Activated T-cell treated with anti-CD3 and anti-CD28 coated beads, Interleukin-2, amount 50 U/mL, for 24 hours (primary cell): Measurements from ENCODE around the gene NTM.

Experiments used
- DNase-seq: peaks from one replicate; pipeline ENCODE4 v3.0.0-alpha.2; 2020
- H3K27ac Mint-ChIP-seq: 2 replicates; pipeline ENCODE4 v1.8.0; 2020; ENCODE audit warnings: mild to moderate bottlenecking, mixed read lengths
- H3K27me3 Mint-ChIP-seq: 2 replicates; pipeline ENCODE4 v1.8.0; 2020; ENCODE audit warnings: mixed read lengths
- H3K36me3 Mint-ChIP-seq: 2 replicates; pipeline ENCODE4 v1.8.0; 2020; ENCODE audit warnings: low read depth, mixed read lengths
- H3K4me1 Mint-ChIP-seq: 2 replicates; pipeline ENCODE4 v1.8.0; 2020; ENCODE audit warnings: low read depth, mixed read lengths
- H3K4me3 Mint-ChIP-seq: 2 replicates; pipeline ENCODE4 v1.8.0; 2020; ENCODE audit warnings: mild to moderate bottlenecking, moderate library complexity, mixed read lengths
- H3K9me3 Mint-ChIP-seq: 2 replicates; pipeline ENCODE4 v1.8.0; 2020; ENCODE audit warnings: mixed read lengths

The NTM gene

DNA sequence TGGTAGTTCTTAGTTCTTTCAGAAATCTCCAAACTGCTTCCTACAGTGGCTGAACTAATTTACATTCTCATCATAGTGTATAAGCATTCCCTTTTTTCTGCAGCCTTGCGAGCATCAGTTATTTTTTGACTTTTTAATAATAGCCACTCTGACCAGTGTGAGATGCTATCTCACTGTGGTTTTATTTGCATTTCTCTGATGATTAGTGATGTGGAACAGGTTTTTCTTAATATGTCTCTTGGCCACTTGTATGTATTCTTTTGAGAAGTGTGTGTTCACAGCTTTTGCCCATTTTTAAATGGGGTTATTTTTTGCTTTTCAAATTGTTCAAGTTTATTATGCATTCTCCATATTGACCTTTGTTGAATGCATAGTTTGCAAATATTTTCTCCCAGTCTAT is 459.3 kb downstream of the NTM start:
- H3K9me3 Mint-ChIP-seq, result no peaks in the 10 kb centered on the region
- H3K27me3 Mint-ChIP-seq, result no peaks in the 10 kb centered on the region
- no peak overlapping the region for H3K4me3 Mint-ChIP-seq
- no peak for DNase-seq
- H3K36me3 Mint-ChIP-seq, result no peaks in the 10 kb centered on the region
- no peaks in the 10 kb centered on the region for H3K4me1 Mint-ChIP-seq
- H3K27ac Mint-ChIP-seq, result no peak overlapping the region

DNA sequence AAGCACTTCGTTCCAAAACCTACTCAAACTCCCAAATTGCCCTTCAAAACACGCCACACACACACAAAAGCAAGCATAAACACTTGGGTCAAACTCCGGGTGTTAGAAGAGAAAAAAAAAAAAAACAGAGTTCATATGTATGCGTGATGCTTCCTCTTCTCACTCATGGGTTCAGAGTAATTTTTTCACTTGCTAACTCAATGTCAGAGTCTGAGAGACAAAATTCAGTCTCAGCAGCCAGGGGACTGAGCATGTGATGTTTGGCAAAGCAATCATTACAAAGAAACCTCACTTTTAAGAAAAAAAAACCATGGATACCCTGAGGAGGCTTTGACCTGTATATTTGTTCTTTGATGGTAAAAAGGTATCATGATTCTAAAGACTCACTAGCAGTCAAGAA is 461.7 kb downstream of the NTM start:
- Mint-ChIP-seq H3K36me3 (no peaks in the 10 kb centered on the region), H3K9me3 (no peaks in the 10 kb centered on the region)

DNA sequence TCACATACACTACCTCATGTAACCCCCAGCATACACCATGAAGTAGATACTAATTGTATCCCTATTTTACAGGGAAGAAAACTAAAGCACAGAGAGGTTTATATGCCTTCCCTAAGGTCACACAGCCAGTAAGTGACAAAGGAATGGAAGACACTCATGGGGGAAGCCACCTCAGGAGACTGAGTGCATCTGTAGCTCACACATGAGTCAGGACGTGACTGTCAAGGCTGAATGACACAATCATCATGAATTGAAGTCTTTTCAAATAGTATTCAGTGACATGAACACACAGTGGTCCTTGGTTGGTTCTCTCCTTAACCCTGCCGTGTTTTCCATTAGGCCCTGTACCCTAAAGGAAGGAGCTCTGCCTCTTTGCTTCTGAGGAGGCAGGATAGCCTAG is 463.0 kb downstream of the NTM start:
- Mint-ChIP-seq H3K27me3 (no peaks in the 10 kb centered on the region), H3K4me1 (no peaks in the 10 kb centered on the region), H3K27ac (no peak overlapping the region), H3K36me3 (no peaks in the 10 kb centered on the region), H3K9me3 (no peaks in the 10 kb centered on the region), H3K4me3 (no peak overlapping the region)
- no peak for DNase-seq

More for the DNA sequence above, 461.7 kb downstream of the NTM start:
- Mint-ChIP-seq H3K27ac (no peak overlapping the region), H3K4me1 (no peaks in the 10 kb centered on the region), H3K27me3 (no peaks in the 10 kb centered on the region), H3K4me3 (no peak overlapping the region)
- DNase-seq, result no peak

DNA sequence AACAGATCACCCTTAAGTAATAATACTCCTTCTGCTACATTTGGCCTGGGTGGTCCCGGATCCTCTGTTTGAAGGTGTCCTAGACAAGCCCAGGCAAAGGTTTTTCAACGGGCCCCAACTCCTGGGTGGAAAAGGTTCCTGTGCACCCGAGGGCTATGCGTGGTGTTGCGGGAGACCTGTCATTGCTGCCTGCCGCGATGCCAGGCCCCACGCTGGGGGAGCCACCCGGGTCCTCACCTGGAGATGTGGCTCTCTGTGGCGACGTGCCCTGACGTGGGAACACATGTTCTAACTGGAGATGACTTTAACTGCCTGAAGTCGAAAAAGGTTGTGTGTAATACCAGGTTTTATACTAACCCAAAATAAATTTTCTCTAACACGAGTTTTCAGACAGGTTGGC is 467.1 kb downstream of the NTM start:
- H3K4me1 Mint-ChIP-seq, result no peaks in the 10 kb centered on the region
- DNase-seq, result no peak
- no peak overlapping the region for H3K4me3 Mint-ChIP-seq
- H3K36me3 Mint-ChIP-seq, result no peaks in the 10 kb centered on the region
- H3K27me3 Mint-ChIP-seq, result no peaks in the 10 kb centered on the region
- no peak overlapping the region for H3K27ac Mint-ChIP-seq
- H3K9me3 Mint-ChIP-seq, result no peaks in the 10 kb centered on the region

DNA sequence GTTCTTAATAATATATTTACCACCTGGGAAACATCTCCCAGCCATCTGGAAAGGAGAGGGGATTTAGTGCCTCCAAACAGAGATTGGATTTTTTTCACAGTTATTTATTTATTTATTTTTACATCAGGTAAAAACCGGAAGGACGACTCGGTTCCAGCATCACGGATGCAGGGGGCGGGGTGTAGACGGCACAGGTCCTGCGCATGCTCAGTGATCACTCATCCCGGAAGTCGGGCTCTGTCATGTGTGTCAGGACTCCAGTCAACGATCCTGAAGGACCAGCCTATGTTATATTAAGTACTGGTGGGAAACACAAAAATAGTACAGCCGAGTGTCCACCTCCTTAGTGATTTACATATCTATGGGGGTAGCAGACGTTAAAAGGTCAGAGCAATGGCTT is 467.6 kb downstream of the NTM start:
- H3K4me1 Mint-ChIP-seq, result no peaks in the 10 kb centered on the region
- no peaks in the 10 kb centered on the region for H3K9me3 Mint-ChIP-seq
- no peaks in the 10 kb centered on the region for H3K27me3 Mint-ChIP-seq
- H3K27ac Mint-ChIP-seq, result no peak overlapping the region
- DNase-seq, result no peak
- no peaks in the 10 kb centered on the region for H3K36me3 Mint-ChIP-seq
- H3K4me3 Mint-ChIP-seq, result no peak overlapping the region

DNA sequence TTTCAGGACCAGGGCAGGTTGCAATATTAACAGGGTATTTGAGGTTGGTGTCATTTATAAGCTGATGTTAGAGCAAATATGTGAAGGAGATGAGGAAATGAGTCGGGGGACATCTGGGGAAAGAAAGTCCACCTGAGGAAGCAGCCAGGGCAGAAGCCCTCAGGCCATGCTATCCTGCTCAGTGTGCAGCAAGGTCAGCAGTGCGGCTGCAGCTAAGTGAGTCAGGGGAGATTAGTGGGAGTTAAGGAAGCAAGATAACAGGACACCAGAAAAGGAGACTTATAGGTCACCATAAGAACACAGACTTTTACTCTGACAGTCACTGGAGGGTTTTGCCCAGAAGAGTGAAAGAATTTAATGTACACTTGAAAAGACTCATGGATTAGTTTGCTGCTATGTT is 468.9 kb downstream of the NTM start:
- no peaks in the 10 kb centered on the region for H3K36me3 Mint-ChIP-seq
- H3K4me3 Mint-ChIP-seq, result no peak overlapping the region
- no peaks in the 10 kb centered on the region for H3K4me1 Mint-ChIP-seq
- no peaks in the 10 kb centered on the region for H3K9me3 Mint-ChIP-seq
- no peak overlapping the region for H3K27ac Mint-ChIP-seq
- no peaks in the 10 kb centered on the region for H3K27me3 Mint-ChIP-seq
- no peak for DNase-seq

DNA sequence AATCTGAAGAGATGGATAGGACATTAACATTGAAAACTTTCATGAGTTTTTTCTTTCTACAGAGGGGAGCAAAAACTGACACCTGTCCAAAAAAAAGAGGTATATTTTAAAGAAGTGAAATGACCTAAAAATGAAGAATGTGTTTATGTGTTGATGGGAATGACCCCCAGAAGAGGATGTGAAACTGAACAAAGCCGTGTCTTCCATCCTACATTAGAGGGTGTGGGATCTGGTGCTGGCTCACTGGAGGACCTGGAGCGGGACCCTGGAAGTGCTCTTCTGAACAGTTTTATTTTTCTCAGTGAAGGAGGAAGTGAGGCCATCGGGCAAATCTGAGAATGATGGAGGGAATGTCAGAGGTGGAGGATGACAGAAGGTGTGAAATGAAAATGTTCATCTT is 470.1 kb downstream of the NTM start:
- no peak for DNase-seq
- Mint-ChIP-seq H3K36me3 (no peaks in the 10 kb centered on the region), H3K27ac (no peak overlapping the region), H3K4me3 (no peak overlapping the region), H3K9me3 (no peaks in the 10 kb centered on the region), H3K27me3 (no peaks in the 10 kb centered on the region), H3K4me1 (no peaks in the 10 kb centered on the region)

DNA sequence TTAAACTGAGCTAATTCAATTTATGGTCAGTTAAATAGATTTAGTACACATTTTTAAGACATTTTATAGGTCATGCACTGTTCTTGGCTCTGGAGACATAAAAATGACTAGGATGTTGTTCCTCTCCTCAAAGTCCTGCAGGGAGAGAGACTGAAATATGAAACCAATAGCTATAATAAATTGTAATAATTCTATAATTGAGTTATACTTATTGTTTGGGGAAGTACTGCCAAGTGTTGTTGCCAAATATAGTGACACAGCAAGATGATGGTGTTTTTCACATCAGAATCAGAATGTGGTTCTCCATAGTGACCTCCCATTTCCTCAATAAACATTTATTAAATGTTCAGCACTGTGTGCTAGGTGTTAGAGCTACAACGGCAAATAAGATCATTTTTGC is 470.6 kb downstream of the NTM start:
- Mint-ChIP-seq H3K9me3 (no peaks in the 10 kb centered on the region), H3K4me1 (no peaks in the 10 kb centered on the region), H3K4me3 (no peak overlapping the region), H3K36me3 (no peaks in the 10 kb centered on the region), H3K27me3 (no peaks in the 10 kb centered on the region), H3K27ac (no peak overlapping the region)
- no peak for DNase-seq

DNA sequence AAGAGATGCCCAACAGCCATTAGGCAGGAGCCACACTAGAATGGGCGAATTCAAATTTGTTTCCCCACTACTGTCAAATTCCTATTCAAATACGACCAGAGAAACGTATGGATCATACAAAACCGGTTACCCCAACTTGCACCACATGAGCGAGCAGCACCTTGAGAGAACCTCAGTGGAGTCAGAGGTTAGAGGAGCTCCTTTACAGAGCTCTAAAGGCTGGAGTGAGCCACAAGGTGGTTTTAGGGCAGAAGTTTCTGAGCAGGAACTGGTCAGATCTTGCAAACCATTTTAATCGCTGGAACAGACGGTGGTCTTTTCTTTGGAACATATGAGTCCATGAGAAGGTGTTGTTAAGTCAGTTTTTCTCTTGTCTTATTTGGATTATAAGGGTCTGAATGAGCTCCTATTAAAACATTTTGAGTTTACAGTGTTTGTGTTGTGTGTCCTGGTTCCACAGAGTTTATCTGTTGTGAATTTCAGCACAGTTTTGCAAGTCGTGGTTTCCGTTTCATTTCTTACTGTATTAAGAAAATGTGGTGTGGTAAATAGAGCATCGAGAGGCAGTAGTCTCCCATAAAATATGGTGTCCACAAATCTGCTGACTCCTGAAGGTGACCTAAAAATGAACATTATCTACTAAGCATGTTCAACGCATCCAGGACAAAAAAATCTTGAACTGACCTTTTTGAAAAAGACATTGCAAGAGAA is 471.7 kb downstream of the NTM start:
- DNase-seq, result no peak
- Mint-ChIP-seq H3K27ac (no peak overlapping the region), H3K4me3 (no peak overlapping the region), H3K27me3 (no peaks in the 10 kb centered on the region), H3K9me3 (no peaks in the 10 kb centered on the region), H3K36me3 (no peaks in the 10 kb centered on the region), H3K4me1 (no peaks in the 10 kb centered on the region)

DNA sequence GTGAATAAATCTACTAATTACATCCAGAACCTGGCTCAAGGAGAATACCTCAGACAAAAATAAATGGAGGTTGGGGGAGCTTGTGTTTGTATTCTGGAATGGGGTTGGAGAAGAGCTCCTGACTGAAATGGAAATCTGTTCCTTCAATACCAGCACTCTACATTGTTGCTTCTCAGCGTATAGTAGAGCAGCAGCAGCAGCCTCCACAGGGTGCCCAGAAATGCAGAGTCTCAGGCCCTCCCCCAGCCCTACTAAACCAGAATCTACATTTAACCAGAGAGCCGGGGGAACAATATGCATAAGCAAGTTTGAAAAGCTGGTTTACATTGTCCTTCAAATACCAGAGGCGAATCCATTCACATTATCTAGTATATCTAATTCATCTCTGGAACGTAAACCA is 474.8 kb downstream of the NTM start:
- H3K9me3 Mint-ChIP-seq, result peaks cover 4% of the 10 kb centered on the region
- no peaks in the 10 kb centered on the region for H3K27me3 Mint-ChIP-seq
- H3K4me1 Mint-ChIP-seq, result no peaks in the 10 kb centered on the region
- no peak overlapping the region for H3K4me3 Mint-ChIP-seq
- DNase-seq, result no peak
- no peak overlapping the region for H3K27ac Mint-ChIP-seq
- H3K36me3 Mint-ChIP-seq, result no peaks in the 10 kb centered on the region

DNA sequence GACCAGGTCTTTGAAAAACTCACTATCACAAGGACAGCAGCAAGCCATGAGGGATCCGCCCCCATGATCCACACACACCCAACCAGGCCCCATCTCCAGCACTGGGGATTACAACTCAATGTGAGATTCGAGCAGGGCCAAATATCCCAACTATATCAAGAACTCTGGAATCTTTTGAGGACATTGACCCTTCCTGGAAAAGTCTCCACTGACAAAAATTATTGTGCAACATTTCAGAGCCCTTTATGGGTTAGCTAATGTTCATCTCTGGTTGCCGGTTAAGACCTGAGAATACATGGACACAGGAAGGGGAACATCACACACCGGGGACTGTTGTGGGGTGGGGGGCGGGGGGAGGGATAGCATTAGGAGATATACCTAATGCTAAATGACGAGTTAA is 479.1 kb downstream of the NTM start:
- no peak overlapping the region for H3K4me3 Mint-ChIP-seq
- H3K36me3 Mint-ChIP-seq, result no peaks in the 10 kb centered on the region
- H3K9me3 Mint-ChIP-seq, result peaks cover 4% of the 10 kb centered on the region
- no peak overlapping the region for H3K27ac Mint-ChIP-seq
- H3K4me1 Mint-ChIP-seq, result no peaks in the 10 kb centered on the region
- DNase-seq, result no peak
- no peaks in the 10 kb centered on the region for H3K27me3 Mint-ChIP-seq

DNA sequence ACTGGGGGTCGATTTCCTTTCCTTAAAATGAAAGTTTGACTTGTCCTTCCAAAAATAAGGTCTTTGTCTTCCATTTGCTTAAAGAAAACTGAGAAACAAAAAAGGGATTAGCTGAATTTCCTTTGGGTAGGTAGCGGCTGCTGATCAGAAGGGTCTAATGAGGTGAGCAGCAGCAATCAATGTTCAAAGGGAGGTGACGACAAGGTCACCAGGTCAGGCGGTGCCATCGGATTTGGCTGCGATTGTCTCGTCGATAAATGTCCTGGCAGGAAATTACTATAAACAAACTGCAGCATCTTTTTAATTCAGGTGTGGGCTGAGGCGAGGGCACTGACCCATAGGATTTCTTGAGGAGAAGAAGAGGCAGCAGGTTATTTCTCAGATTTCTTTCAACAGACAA is 480.1 kb downstream of the NTM start:
- H3K4me3 Mint-ChIP-seq, result no peak overlapping the region
- no peaks in the 10 kb centered on the region for H3K27me3 Mint-ChIP-seq
- H3K27ac Mint-ChIP-seq, result no peak overlapping the region
- no peaks in the 10 kb centered on the region for H3K36me3 Mint-ChIP-seq
- no peaks in the 10 kb centered on the region for H3K4me1 Mint-ChIP-seq
- DNase-seq, result no peak
- peaks cover 4% of the 10 kb centered on the region for H3K9me3 Mint-ChIP-seq

DNA sequence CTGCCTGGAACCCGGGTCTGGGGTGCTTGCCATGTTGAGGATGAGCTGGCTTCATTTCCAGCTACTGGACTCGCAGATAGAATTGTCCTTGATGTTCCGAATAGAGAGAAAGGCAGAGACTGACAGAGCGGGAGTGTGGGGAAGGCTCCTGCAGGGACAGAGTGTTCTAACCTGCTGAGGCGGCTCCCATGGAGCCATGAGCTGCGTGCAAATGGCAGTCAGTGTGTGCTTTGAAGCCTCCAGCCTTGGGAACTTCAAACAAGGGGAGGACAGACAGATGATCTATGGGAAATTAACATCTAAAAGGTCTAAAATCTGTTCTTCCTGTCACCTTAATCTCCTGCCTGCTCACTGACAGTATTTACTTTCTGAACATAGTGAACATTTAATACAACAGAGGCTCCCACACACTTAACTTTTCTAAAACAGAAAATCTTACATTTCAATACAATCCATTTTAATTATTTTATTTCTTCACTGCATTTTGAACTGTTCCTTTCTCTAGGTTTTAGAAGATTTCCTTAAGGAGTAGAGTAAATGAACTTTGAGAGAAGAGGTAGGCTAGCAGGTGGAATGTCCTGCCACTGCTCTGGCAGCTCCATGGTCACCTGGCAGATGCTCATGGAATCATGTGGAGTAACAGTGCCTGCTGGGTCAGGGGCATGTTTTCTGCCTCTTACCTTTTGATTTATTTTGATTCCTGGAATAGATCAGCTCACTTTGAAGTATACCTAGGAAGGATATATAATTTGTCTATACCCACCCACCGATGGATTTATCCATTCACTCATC is 481.7 kb downstream of the NTM start:
- H3K4me1 Mint-ChIP-seq, result no peaks in the 10 kb centered on the region
- no peak overlapping the region for H3K27ac Mint-ChIP-seq
- H3K9me3 Mint-ChIP-seq, result peaks cover 4% of the 10 kb centered on the region
- no peak overlapping the region for H3K4me3 Mint-ChIP-seq
- H3K36me3 Mint-ChIP-seq, result no peaks in the 10 kb centered on the region
- DNase-seq, result no peak
- H3K27me3 Mint-ChIP-seq, result no peaks in the 10 kb centered on the region

DNA sequence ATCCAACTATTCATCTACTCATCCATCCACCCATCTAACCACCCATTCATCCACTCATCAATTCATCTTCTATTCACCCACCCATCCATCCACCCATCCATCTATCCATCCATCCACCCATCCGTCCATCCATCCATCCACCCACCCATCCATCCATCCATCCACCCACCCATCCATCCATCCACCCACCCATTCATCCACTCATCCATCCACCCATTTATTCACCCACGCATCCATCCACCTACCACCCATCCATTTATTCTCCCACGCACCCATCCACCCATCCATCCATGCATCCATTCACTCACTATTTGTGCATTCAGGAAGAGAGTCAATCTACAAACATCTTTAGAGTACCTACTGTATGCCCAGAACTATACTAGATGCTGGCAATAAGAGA is 482.3 kb downstream of the NTM start:
- no peak for DNase-seq
- Mint-ChIP-seq H3K27me3 (no peaks in the 10 kb centered on the region), H3K36me3 (no peaks in the 10 kb centered on the region), H3K9me3 (peaks cover 4% of the 10 kb centered on the region), H3K4me3 (no peak overlapping the region), H3K4me1 (no peaks in the 10 kb centered on the region), H3K27ac (no peak overlapping the region)

DNA sequence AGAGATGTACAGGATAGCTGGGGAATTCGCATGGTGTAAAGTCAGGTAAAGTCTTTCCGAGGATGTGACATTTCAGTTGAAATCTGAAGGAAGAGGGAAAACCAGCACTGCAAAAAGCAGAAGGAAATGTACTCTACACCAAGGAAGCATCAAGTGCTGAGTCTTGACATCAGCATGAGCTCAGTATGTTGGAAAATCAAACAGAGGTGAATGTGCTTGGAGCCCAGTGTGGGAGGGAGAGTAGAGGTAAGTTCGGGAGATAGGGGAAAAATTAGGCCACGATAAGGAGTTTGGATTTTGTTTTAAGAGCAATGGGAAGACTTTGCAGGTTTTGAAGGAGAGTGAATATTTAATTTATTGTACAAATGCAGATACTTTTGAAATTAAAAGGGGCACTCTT is 484.0 kb downstream of the NTM start:
- H3K4me1 Mint-ChIP-seq, result no peaks in the 10 kb centered on the region
- H3K27me3 Mint-ChIP-seq, result no peaks in the 10 kb centered on the region
- H3K36me3 Mint-ChIP-seq, result no peaks in the 10 kb centered on the region
- no peaks in the 10 kb centered on the region for H3K9me3 Mint-ChIP-seq
- no peak overlapping the region for H3K27ac Mint-ChIP-seq
- H3K4me3 Mint-ChIP-seq, result no peak overlapping the region
- DNase-seq, result no peak
